SK-N-SH (cell line): ENCODE results near the gene SEBOX. TPM values are rescaled to one million over a fixed set of nuclear protein-coding genes. Genes with fewer than 3 reads are reported as not detected.

ENCODE experiments used
- CTCF ChIA-PET: fragments of 300-600, 350-600 bp; formaldehyde crosslinking; extraction: SDS; loops from one replicate; lab custom pipeline; 2021; lab: Yijun Ruan, JAX
- POLR2A ChIA-PET: fragments of 350-600 bp; sonication (Branson Sonifier 250); formaldehyde crosslinking; extraction: SDS; loops from one replicate; lab custom pipeline; 2020; ENCODE audit warnings: antibody characterized with exemption, inconsistent platforms; lab: Yijun Ruan, JAX
- DNase-seq: peaks from one replicate; pipeline ENCODE4 v3.0.0; 2012
- H2AFZ ChIP-seq: fragments of 200-600 bp; sonication (generic); 2 replicates; pipeline ENCODE4 v1.8.1; 2016; ENCODE audit warnings: antibody characterized with exemption, mild to moderate bottlenecking, low read depth
- H3F3A ChIP-seq: fragments of 200-600 bp; sonication (generic); replicated peaks from 2 replicates; pipeline ENCODE3; 2016; ENCODE audit warnings: antibody characterized with exemption, mild to moderate bottlenecking; ENCODE audit not compliant: insufficient read depth
- H3K27ac ChIP-seq, 2 experiments: fragments of 200-500 bp in 1 of 2; fragments of 200-600 bp in 1 of 2; sonication (Bioruptor generic) in 1 of 2; sonication (generic), shearing (Covaris generic) in 1 of 2; 2 replicates each; pipeline versions ENCODE4 v1.5.1 to v1.6.1; 2014 to 2016; ENCODE audit warnings: low read depth in 2 of 2, inconsistent platforms in 1 of 2, low read length in 1 of 2, mild to moderate bottlenecking in 1 of 2, mixed read lengths in 1 of 2
- H3K27me3 ChIP-seq: fragments of 200-600 bp; sonication (generic), shearing (Covaris generic); 2 replicates; pipeline ENCODE4 v1.6.1; 2016; ENCODE audit warnings: mixed run types; ENCODE audit not compliant: insufficient read depth
- H3K36me3 ChIP-seq, 2 experiments: fragments of 200-500 bp in 1 of 2; fragments of 200-600 bp in 1 of 2; sonication (Bioruptor generic) in 1 of 2; sonication (generic) in 1 of 2; replicated peaks in 1 of 2; 2 replicates each; pipeline versions ENCODE3 to v1.5.1; 2014 to 2016; ENCODE audit warnings: low read length in 1 of 2, mild to moderate bottlenecking in 1 of 2; ENCODE audit not compliant: insufficient read depth in 2 of 2, control insufficient read depth in 1 of 2
- H3K4me1 ChIP-seq, 2 experiments: fragments of 200-500 bp in 1 of 2; fragments of 200-600 bp in 1 of 2; sonication (Bioruptor generic) in 1 of 2; sonication (generic), shearing (Covaris generic) in 1 of 2; 2 replicates each; pipeline versions ENCODE4 v1.5.1 to v1.6.1; 2014 to 2016; ENCODE audit warnings: low read depth in 1 of 2, low read length in 1 of 2, mixed run types in 1 of 2; ENCODE audit not compliant: insufficient read depth in 2 of 2, control insufficient read depth in 1 of 2
- H3K4me2 ChIP-seq: fragments of 200-600 bp; sonication (generic), shearing (Covaris generic); 2 replicates; pipeline ENCODE4 v1.6.1; 2017; ENCODE audit warnings: mixed run types
- H3K4me3 ChIP-seq, 2 experiments: fragments of 200-500 bp in 1 of 2; fragments of 200-600 bp in 1 of 2; sonication (Bioruptor generic) in 1 of 2; sonication (generic), shearing (Covaris generic) in 1 of 2; 2 replicates each; pipeline versions ENCODE4 v1.5.1 to v1.8.1; 2014 to 2016; ENCODE audit warnings: low read depth in 2 of 2, inconsistent platforms in 1 of 2, low read length in 1 of 2, mild to moderate bottlenecking in 1 of 2, mixed read lengths in 1 of 2, moderate library complexity in 1 of 2
- H3K79me2 ChIP-seq: fragments of 200-600 bp; sonication (generic); 2 replicates; pipeline ENCODE4 v1.8.1; 2017; ENCODE audit warnings: mild to moderate bottlenecking; ENCODE audit not compliant: insufficient read depth
- H3K9ac ChIP-seq: fragments of 200-600 bp; sonication (generic); 2 replicates; pipeline ENCODE4 v1.6.1; 2017; ENCODE audit warnings: mixed run types
- H3K9me2 ChIP-seq: fragments of 200-600 bp; sonication (generic); 2 replicates; pipeline ENCODE4 v1.6.1; 2017; ENCODE audit warnings: mixed run types
- H3K9me3 ChIP-seq: fragments of 200-600 bp; sonication (generic); 2 replicates; pipeline ENCODE4 v1.6.1; 2017; ENCODE audit warnings: mixed run types, mild to moderate bottlenecking, moderate library complexity
- H4K20me1 ChIP-seq: fragments of 200-600 bp; sonication (generic); 2 replicates; pipeline ENCODE4 v1.6.1; 2017; ENCODE audit warnings: mild to moderate bottlenecking, mixed run types; ENCODE audit not compliant: insufficient read depth
- EP300 ChIP-seq, 2 experiments: IDR thresholded peaks; 2 replicates each; pipeline versions ENCODE4 v1.4.0 to v1.6.1; 2012; ENCODE audit warnings: borderline replicate concordance in 1 of 2, low read depth in 1 of 2, low read length in 1 of 2
- FOXJ3 ChIP-seq: sonication (generic); formaldehyde crosslinking; IDR thresholded peaks from 2 replicates; pipeline ENCODE4 v1.5.1; 2020; ENCODE audit warnings: mild to moderate bottlenecking, missing genetic modification reagents
- FOXM1 ChIP-seq: IDR thresholded peaks from 2 replicates; pipeline ENCODE4 v1.4.0; 2012; ENCODE audit warnings: low read depth, mild to moderate bottlenecking
- MAX ChIP-seq: IDR thresholded peaks from 2 replicates; pipeline ENCODE4 v1.4.0; 2012; ENCODE audit warnings: low read depth
- MEF2A ChIP-seq: IDR thresholded peaks from 2 replicates; pipeline ENCODE4 v1.4.0; 2012; ENCODE audit warnings: low read depth, borderline replicate concordance
- NRF1 ChIP-seq: IDR thresholded peaks from 2 replicates; pipeline ENCODE4 v1.6.1; 2012; ENCODE audit warnings: low read depth, mild to moderate bottlenecking, low read length
- PBX3 ChIP-seq: IDR thresholded peaks from 2 replicates; pipeline ENCODE4; 2012
- POLR2AphosphoS5 ChIP-seq: IDR thresholded peaks from 2 replicates; pipeline ENCODE4 v1.6.1; 2012; ENCODE audit warnings: low read depth, low read length
- RCOR1 ChIP-seq: fragments of 150-350 bp; IDR thresholded peaks from 2 replicates; pipeline ENCODE4 v1.6.1; 2017; ENCODE audit warnings: antibody characterized with exemption, low read length
- RFX5 ChIP-seq: IDR thresholded peaks from 2 replicates; pipeline ENCODE4 v1.6.1; 2012; ENCODE audit warnings: mild to moderate bottlenecking, improper control_type of control experiment, low read length
- RXRA ChIP-seq: IDR thresholded peaks from 2 replicates; pipeline ENCODE4 v1.4.0; 2012; ENCODE audit warnings: low read depth, mild to moderate bottlenecking, borderline replicate concordance
- SIN3A ChIP-seq: IDR thresholded peaks from 2 replicates; pipeline ENCODE4 v1.6.1; 2012; ENCODE audit warnings: low read depth, mild to moderate bottlenecking, low read length, moderate library complexity, borderline replicate concordance
- SMC3 ChIP-seq: IDR thresholded peaks from 2 replicates; pipeline ENCODE4 v1.6.1; 2012; ENCODE audit warnings: low read depth, low read length, improper control_type of control experiment
- TEAD4 ChIP-seq: IDR thresholded peaks from 2 replicates; pipeline ENCODE4 v1.4.0; 2012; ENCODE audit warnings: mild to moderate bottlenecking, borderline replicate concordance; ENCODE audit not compliant: insufficient read depth
- USF1 ChIP-seq: IDR thresholded peaks from 2 replicates; pipeline ENCODE4 v1.4.0; 2012; ENCODE audit warnings: low read depth, borderline replicate concordance
- ZBTB33 ChIP-seq: IDR thresholded peaks from 2 replicates; pipeline ENCODE4 v1.4.0; 2012; ENCODE audit warnings: low read depth, borderline replicate concordance
- WGBS: methylation state at CpG from one replicate; pipeline ENCODE4 v1.1.6; 2017; ENCODE audit warnings: low lambda C conversion rate; 5-methylcytosine and 5-hydroxymethylcytosine counted together
- polyA plus RNA-seq, 3 experiments: library from polyadenylated mRNA; depleted of rRNA; stranded (reverse); fragments of >200 nt; gene quantifications; 2 replicates each; pipeline ENCODE4 v1.2.3, GENCODE V29; 2012

SEBOX gene
- polyA plus RNA-seq, 1 of the 3 experiments (the other 2 are of a cell fraction) = not detected

- no peak overlapping the region for H3K4me2 ChIP-seq
- ChIA-PET POLR2A (interaction anchor here (0.6 to 2.9 kb wide), 3 partner anchors 9 to 308 kb away, joined by 3 to 15 read pairs (median 10); partner anchors contain the start of genes IFT20, POLDIP2 and TNFAIP1), CTCF (no interaction called here)
- H3F3A ChIP-seq = peaks cover 43% of the 10 kb centered on the region
- H3K4me1 ChIP-seq = peaks cover 9 to 23% of the 10 kb centered on the region in 2 experiments
- TF ChIP-seq ZBTB33 (no peak), RXRA (no peak), FOXJ3 (CRISPR knock-in tag) (no peak), RFX5 (no peak), USF1 (no peak), NRF1 (no peak), PBX3 (no peak), SIN3A (no peak)
- H3K9me2 ChIP-seq = no peaks in the 10 kb centered on the region
- H4K20me1 ChIP-seq = no peaks in the 10 kb centered on the region
- H3K4me3 ChIP-seq = no peak overlapping the region
- DNase-seq = no peak
- no peak overlapping the region for H3K9ac ChIP-seq
- H3K27ac ChIP-seq = no peak overlapping the region; a peak in 1 of 4 replicates
- H3K27me3 ChIP-seq = no peaks in the 10 kb centered on the region
- WGBS = 77% methylated on average over 3 of the region's 3 CpGs
- no peak overlapping the region for H2AFZ ChIP-seq
- H3K36me3 ChIP-seq = peaks cover 67 to 77% of the 10 kb centered on the region in 2 experiments
- H3K79me2 ChIP-seq = peaks cover 7% of the 10 kb centered on the region; the same call in 1 of the 2 replicates
- no peaks in the 10 kb centered on the region for H3K9me3 ChIP-seq
These were observed 16.0 kb downstream of the SEBOX start for GRCh38 chr17:28348979-28349378.

GRCh38 chr17:28347261-28347891, 17.6 kb downstream of the SEBOX start:
- Histone ChIP-seq H3K4me3 (no peak overlapping the region), H2AFZ (no peak overlapping the region), H3K9me2 (no peaks in the 10 kb centered on the region), H3K27me3 (no peaks in the 10 kb centered on the region), H3K9me3 (no peaks in the 10 kb centered on the region), H3K9ac (peak overlapping the region; percentile 47), H3K36me3 (peaks cover 60 to 80% of the 10 kb centered on the region in 2 experiments), H3F3A (peaks cover 43% of the 10 kb centered on the region), H3K4me2 (peak overlapping the region; percentile 53; the same call in 1 of the 2 replicates), H3K27ac (peak overlapping the region; percentile 80 to 83), H3K79me2 (peaks cover 7% of the 10 kb centered on the region; the same call in 1 of the 2 replicates), H4K20me1 (no peaks in the 10 kb centered on the region), H3K4me1 (peaks cover 9 to 23% of the 10 kb centered on the region in 2 experiments)
- no peak for DNase-seq
- WGBS = 59% methylated on average over 8 of the region's 8 CpGs
- ChIA-PET POLR2A (interaction anchor here (1.2 to 2.9 kb wide), 4 partner anchors 9 to 12 kb away, joined by 4 to 15 read pairs (median 12); partner anchors contain the start of genes IFT20, POLDIP2 and TNFAIP1), CTCF (interaction anchor here (1.5 kb wide), 1 partner anchor 10 kb away, joined by 3 read pairs; the partner anchor contains the start of gene POLDIP2)
- no peak for TF ChIP-seq NRF1
- TF ChIP-seq POLR2AphosphoS5 = peak; percentile 72
- TF ChIP-seq USF1 = no peak
- TF ChIP-seq SMC3 = no peak; the same call in 1 of the 2 replicates
- TF ChIP-seq RCOR1 = no peak
- TF ChIP-seq ZBTB33 = no peak
- peak in 1 of 2 experiments; percentile 55; a peak in 1 of 4 replicates for TF ChIP-seq EP300 (IDR thresholded peaks at IDR 0.05; ENCODE audit: borderline replicate concordance in 1 of 2, low read depth in 1 of 2, low read length in 1 of 2)
- peak; percentile 58; the same call in 1 of the 2 replicates for TF ChIP-seq MAX
- no peak for TF ChIP-seq MEF2A
- peak; percentile 82 for TF ChIP-seq TEAD4
- TF ChIP-seq FOXJ3 (CRISPR knock-in tag) = no peak
- no peak for TF ChIP-seq FOXM1
